PC-3 (cell line): Measurements from ENCODE around the gene ITGA8. TPM values are rescaled to one million over a fixed set of nuclear protein-coding genes. Genes with fewer than 3 reads are reported as not detected.
A peak's percentile ranks its signal among the peaks of the same experiment; 100 is the strongest.
"Not testable (repeated sequence)": the region's sequence is repeated elsewhere in the genome, so short reads cannot be mapped to it uniquely, and the experiment has no call there.

Source experiments
- ATAC-seq: fragments of 200-7000 bp; cut with Tn5 transposase; 2 replicates; pipeline ENCODE4 v1.9.1; 2020; ENCODE audit warnings: mild to moderate bottlenecking, moderate library complexity
- BruUV-seq: library from RNA; stranded (reverse); fragments of 400-500 nt; replicated peaks from 2 replicates; lab custom pipeline; 2021; lab: Mats Ljungman, UMichigan
- CTCF ChIA-PET: fragments of 300-600 bp; sonication (Branson Sonifier 250); formaldehyde crosslinking; loops from one replicate; lab custom pipeline; 2022; ENCODE audit warnings: antibody characterized with exemption; lab: Charles Lee
- POLR2A ChIA-PET: fragments of 300-600 bp; sonication (Branson Sonifier 250); formaldehyde crosslinking; loops from one replicate; lab custom pipeline; 2022; ENCODE audit warnings: antibody characterized with exemption; ENCODE audit not compliant: unreplicated experiment; lab: Charles Lee
- DNase-seq: peaks from one replicate; pipeline ENCODE4 v3.0.0-alpha.2; 2015
- H2AFZ ChIP-seq: fragments of 300-600 bp; sonication (generic); 2 replicates; pipeline ENCODE4 v1.6.0; 2016; ENCODE audit warnings: antibody characterized with exemption, low read length
- H3F3A ChIP-seq: fragments of 300-600 bp; sonication (generic); one replicate; pipeline ENCODE4 v1.6.0; 2017; ENCODE audit warnings: antibody characterized with exemption, low read length, control low read depth, mild to moderate bottlenecking; ENCODE audit not compliant: unreplicated experiment
- H3K27ac ChIP-seq: fragments of 300-600 bp; sonication (generic); 2 replicates; pipeline ENCODE4 v1.5.1; 2016; ENCODE audit warnings: mild to moderate bottlenecking, low read length
- H3K27me3 ChIP-seq: fragments of 300-600 bp; sonication (generic); 2 replicates; pipeline ENCODE4 v1.6.1; 2016; ENCODE audit warnings: low read length, mixed read lengths
- H3K36me3 ChIP-seq: fragments of 300-600 bp; sonication (generic); 2 replicates; pipeline ENCODE4 v1.6.1; 2016; ENCODE audit warnings: low read depth, mixed run types, low read length, mixed read lengths
- H3K4me1 ChIP-seq: fragments of 300-600 bp; sonication (generic); 2 replicates; pipeline ENCODE4 v1.5.1; 2016; ENCODE audit warnings: low read length; ENCODE audit not compliant: insufficient read depth
- H3K4me2 ChIP-seq: fragments of 300-600 bp; sonication (generic); 2 replicates; pipeline ENCODE4 v1.6.0; 2016; ENCODE audit warnings: low read length
- H3K4me3 ChIP-seq: fragments of 300-600 bp; sonication (generic); 2 replicates; pipeline ENCODE4 v1.5.1; 2016; ENCODE audit warnings: mild to moderate bottlenecking, low read length, mixed read lengths
- H3K79me2 ChIP-seq: fragments of 300-600 bp; sonication (generic); 2 replicates; pipeline ENCODE4 v1.6.1; 2017; ENCODE audit warnings: low read length, mixed read lengths
- H3K9ac ChIP-seq: fragments of 300-600 bp; sonication (generic); 2 replicates; pipeline ENCODE4 v1.6.0; 2016; ENCODE audit warnings: mild to moderate bottlenecking, low read length
- H3K9me2 ChIP-seq: fragments of 300-600 bp; sonication (generic); replicated peaks from 2 replicates; pipeline ENCODE4 v1.6.1; 2016; ENCODE audit warnings: mixed run types, low read length, mixed read lengths
- H3K9me3 ChIP-seq: fragments of 300-600 bp; sonication (generic); 2 replicates; pipeline ENCODE4 v1.6.1; 2016; ENCODE audit warnings: low read length, mixed read lengths
- H4K20me1 ChIP-seq: fragments of 300-600 bp; sonication (generic); 2 replicates; pipeline ENCODE4 v1.6.1; 2016; ENCODE audit warnings: low read length, mixed read lengths
- CTCF ChIP-seq: fragments of 300-600 bp; sonication (generic); conservative IDR thresholded peaks from 2 replicates; pipeline ENCODE4 v1.5.1; 2017; ENCODE audit warnings: antibody characterized with exemption, low read depth, mild to moderate bottlenecking, low read length
- EZH2 ChIP-seq: fragments of 300-600 bp; sonication (generic); IDR thresholded peaks from one replicate; pipeline ENCODE4 v1.6.1; 2017; ENCODE audit warnings: antibody characterized with exemption, mild to moderate bottlenecking, low read length; ENCODE audit not compliant: unreplicated experiment
- EZH2phosphoT487 ChIP-seq: fragments of 300-600 bp; sonication (generic); IDR thresholded peaks from 2 replicates; pipeline ENCODE4 v1.6.1; 2018; ENCODE audit warnings: mild to moderate bottlenecking, antibody characterized with exemption, low read length, borderline replicate concordance
- intact Hi-C: fragments of 100-400 bp; cut with micrococcal nuclease; formaldehyde crosslinking; loops from 2 replicates; pipeline ENCODE4 v1.9.0; 2023
- total RNA-seq: library from RNA; depleted of rRNA; stranded (reverse); fragments of >200 nt; gene quantifications from 2 replicates; pipeline ENCODE4 v1.2.3, GENCODE V29; 2014

Gene ITGA8
- total RNA-seq, 1 experiment from 2014 or later: not detected

GRCh38 chr10:15541376-15541775, 178.3 kb downstream of the ITGA8 start:
- no peaks in the 10 kb centered on the region for H3K79me2 ChIP-seq
- H3K27me3 ChIP-seq: peaks cover 9% of the 10 kb centered on the region
- H2AFZ ChIP-seq: no peak overlapping the region
- CTCF ChIA-PET: no interaction called here
- no peaks in the 10 kb centered on the region for H3F3A ChIP-seq
- no peaks in the 10 kb centered on the region for H3K9me2 ChIP-seq
- no peak overlapping the region for H3K4me3 ChIP-seq
- intact Hi-C loops: no loop called here
- H3K9ac ChIP-seq: no peak overlapping the region
- TF ChIP-seq EZH2 (no peak), EZH2phosphoT487 (no peak), CTCF (no peak)
- no peak overlapping the region for H3K27ac ChIP-seq
- H3K4me1 ChIP-seq: no peaks in the 10 kb centered on the region
- POLR2A ChIA-PET: no interaction called here
- DNase-seq (no peak), ATAC-seq (no peak)
- H3K36me3 ChIP-seq: no peaks in the 10 kb centered on the region
- no peaks in the 10 kb centered on the region for H3K9me3 ChIP-seq
- no peak overlapping the region for H3K4me2 ChIP-seq
- H4K20me1 ChIP-seq: no peaks in the 10 kb centered on the region
- no TSS peak for BruUV-seq

- no peak overlapping the region for H3K4me3 ChIP-seq
- H3K79me2 ChIP-seq: no peaks in the 10 kb centered on the region
- ATAC-seq: no peak
- DNase-seq: no peak
- no peaks in the 10 kb centered on the region for H3F3A ChIP-seq
- H3K27me3 ChIP-seq: peaks cover 13% of the 10 kb centered on the region
- H3K9me3 ChIP-seq: no peaks in the 10 kb centered on the region
- no peak overlapping the region for H3K27ac ChIP-seq
- TF ChIP-seq EZH2 (no peak), CTCF (no peak)
- ChIA-PET CTCF (no interaction called here), POLR2A (no interaction called here)
- intact Hi-C loops: no loop called here
- no peaks in the 10 kb centered on the region for H3K9me2 ChIP-seq
- no peak overlapping the region for H3K4me2 ChIP-seq
- no peak overlapping the region for H2AFZ ChIP-seq
- no peaks in the 10 kb centered on the region for H4K20me1 ChIP-seq
- BruUV-seq: no TSS peak
- H3K9ac ChIP-seq: no peak overlapping the region
- H3K4me1 ChIP-seq: no peaks in the 10 kb centered on the region
- no peaks in the 10 kb centered on the region for H3K36me3 ChIP-seq
Measured at GRCh38 chr10:15540727-15541126, 179.0 kb downstream of the ITGA8 start.

- no peak for TF ChIP-seq EZH2
- TF ChIP-seq EZH2phosphoT487: no peak
- no peak for TF ChIP-seq CTCF
- Histone ChIP-seq H3K79me2 (no peaks in the 10 kb centered on the region), H3K9me2 (no peaks in the 10 kb centered on the region), H2AFZ (no peak overlapping the region), H3F3A (no peaks in the 10 kb centered on the region), H3K27ac (no peak overlapping the region), H3K36me3 (no peaks in the 10 kb centered on the region), H4K20me1 (no peaks in the 10 kb centered on the region), H3K9ac (no peak overlapping the region), H3K27me3 (peaks cover 13% of the 10 kb centered on the region), H3K4me3 (no peak overlapping the region), H3K4me2 (no peak overlapping the region), H3K4me1 (no peaks in the 10 kb centered on the region), H3K9me3 (no peaks in the 10 kb centered on the region)
- ChIA-PET POLR2A (no interaction called here), CTCF (no interaction called here)
- ATAC-seq (no peak), DNase-seq (peak; percentile 5)
- intact Hi-C loops: no loop called here
- BruUV-seq: no TSS peak
Measured at GRCh38 chr10:15539262-15539661, 180.5 kb downstream of the ITGA8 start.

GRCh38 chr10:15534928-15535538, 184.7 kb downstream of the ITGA8 start:
- H3K9ac ChIP-seq, ATAC-seq, H3K9me3 ChIP-seq, POLR2A ChIA-PET, H2AFZ ChIP-seq, H3F3A ChIP-seq, DNase-seq, H4K20me1 ChIP-seq, H3K4me3 ChIP-seq, H3K79me2 ChIP-seq, H3K4me1 ChIP-seq, intact Hi-C loops, H3K9me2 ChIP-seq, H3K36me3 ChIP-seq, BruUV-seq, H3K27ac ChIP-seq, H3K4me2 ChIP-seq, CTCF ChIA-PET: not testable (repeated sequence)
- H3K27me3 ChIP-seq: peaks cover 19% of the 10 kb centered on the region
